NCI-H1092 treated with DMSO at 0.1 percent for 48 hours (cell line): ENCODE data around the gene IQCH.

Experiments
- DNase-seq: peaks from one replicate; lab custom pipeline; 2025; lab: John Stamatoyannopoulos, UW

IQCH gene

DNA sequence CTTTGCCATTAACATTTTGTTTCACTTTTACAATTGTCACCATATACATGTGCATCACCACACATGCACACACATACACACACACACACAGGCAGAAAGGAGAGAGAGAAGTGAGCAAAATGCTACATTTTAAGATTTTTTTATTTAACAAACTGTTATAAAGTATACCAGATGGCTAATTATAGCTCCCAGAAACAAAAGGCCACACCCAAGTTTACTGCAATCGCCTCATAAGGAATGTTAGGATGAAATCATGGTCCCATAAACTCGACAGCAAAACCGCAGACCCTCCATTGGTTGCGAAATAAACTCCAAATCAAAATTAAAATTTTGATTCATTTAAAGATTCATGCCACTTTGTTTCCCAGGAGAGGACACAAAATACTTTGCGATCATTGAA lies 250.2 kb downstream of the IQCH start:
- no peak for DNase-seq

DNA sequence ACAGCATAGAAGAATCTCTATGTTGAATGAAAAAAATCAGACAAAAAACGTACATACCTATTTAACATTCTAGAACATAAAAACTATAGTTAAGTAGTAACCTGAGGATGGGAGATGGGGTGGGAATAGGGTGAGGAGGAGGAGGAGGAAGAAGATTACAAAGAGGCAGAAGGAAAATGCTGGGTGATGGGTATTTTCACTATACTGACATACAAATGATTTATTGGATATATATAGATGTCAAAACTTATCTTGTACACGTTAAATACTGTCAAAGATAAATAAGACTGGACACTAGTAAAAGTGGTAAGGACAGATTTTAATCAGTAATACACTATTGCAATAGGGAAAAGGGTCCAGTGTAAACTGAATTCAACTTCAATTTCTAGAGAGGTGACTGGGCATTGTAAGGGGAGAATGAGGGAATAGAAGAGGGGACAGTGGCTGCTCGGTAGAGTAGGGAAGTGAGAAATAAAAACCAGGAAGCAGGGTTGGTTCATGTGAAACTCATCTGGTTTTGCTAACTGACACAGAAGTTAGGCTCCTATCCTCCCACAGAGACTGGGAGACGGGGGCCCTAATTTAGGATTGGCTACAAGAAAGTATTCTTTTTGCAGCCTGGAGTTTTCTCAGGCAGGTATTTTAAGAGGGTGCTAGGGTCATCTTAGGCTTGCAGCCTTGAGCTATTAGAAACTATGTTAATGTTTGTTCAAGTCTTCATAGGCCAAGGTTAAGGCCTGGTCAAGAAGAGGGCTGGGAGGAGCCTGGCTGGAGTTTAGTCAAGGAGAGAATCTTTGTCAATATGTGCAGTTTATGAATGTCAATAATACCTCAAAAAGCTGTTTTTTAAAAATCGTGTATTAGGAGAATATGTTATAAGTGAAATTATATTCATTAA lies 251.3 kb downstream of the IQCH start:
- no peak for DNase-seq

DNA sequence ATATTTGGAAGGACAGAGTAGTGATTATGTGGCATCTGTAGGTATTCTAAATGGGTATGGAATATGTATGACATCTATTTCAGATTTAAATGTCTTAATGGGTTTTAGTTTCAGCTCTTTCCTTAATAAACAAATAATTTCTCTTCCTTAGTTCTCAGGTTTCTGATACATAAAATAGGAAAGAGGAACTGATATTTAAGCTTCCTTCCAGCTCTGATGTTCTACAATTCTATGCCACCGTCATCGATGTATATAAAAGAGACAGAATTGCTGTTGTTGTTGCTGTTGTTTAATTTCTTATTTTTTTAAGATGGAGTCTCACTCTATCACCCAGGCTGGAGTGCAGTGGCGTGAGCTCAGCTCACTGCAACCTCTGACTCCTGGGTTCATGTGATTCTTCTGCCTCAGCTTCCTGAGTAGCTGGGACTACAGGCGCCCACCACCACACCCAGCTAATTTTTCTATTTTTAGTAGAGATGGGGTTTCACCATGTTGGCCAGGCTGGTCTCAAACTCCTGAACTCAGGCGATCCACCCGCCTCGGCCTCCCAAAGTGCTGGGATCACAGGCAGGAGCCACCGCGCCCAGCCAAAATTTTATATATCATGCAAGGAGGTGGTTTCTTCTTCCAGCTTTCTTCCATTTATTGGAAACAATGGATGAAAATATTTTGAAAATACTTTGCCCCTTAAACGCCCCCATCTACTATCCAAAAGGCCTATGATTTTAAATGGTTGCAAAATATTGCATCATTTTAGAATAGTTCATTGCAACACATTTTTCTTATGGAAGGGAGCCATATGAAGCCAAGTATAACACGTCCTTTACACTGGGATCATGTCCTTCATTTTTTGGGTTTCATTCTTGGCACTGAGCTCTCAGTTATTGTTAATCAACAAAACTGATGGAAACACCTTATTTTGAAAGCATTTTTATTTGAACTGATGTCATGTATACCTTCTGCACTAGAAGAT lies 252.5 kb downstream of the IQCH start:
- DNase-seq: no peak

DNA sequence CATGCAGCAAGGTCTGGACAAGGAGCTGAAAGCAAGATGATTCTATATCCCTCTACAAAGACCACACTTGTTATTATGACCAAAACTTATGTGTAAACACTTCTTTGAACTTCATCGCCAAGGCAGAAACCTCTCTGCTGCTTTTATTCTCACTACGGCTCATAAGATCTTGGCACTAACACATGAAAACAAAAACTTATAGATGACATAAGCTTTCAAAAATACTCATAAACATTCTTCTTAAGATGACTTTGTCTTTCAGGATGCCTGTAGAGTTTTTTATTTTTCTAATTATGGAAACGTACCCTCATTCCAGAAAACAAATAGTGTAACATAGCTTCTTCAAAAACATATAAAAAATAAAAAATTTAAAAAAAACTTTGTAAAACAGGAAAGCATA lies 253.8 kb downstream of the IQCH start:
- no peak for DNase-seq

DNA sequence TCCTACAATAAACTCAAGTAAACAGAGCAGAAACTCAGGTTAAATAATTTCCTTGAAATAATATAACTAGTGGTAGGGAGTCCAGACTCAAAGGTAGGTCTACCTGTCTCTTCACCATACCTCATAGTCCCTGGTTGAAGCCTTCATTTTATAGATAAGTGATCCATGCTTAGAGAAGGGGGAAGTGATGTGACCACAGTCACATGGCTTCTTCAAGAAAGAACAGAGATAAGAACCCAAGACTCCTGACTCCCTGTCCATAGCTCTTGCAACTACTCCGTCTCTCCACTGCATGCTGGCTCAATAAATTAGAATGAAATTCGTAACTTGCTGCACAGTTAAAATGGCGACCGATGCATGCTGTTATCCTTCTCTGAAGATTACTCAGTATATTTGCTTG lies 255.3 kb downstream of the IQCH start:
- no peak for DNase-seq

DNA sequence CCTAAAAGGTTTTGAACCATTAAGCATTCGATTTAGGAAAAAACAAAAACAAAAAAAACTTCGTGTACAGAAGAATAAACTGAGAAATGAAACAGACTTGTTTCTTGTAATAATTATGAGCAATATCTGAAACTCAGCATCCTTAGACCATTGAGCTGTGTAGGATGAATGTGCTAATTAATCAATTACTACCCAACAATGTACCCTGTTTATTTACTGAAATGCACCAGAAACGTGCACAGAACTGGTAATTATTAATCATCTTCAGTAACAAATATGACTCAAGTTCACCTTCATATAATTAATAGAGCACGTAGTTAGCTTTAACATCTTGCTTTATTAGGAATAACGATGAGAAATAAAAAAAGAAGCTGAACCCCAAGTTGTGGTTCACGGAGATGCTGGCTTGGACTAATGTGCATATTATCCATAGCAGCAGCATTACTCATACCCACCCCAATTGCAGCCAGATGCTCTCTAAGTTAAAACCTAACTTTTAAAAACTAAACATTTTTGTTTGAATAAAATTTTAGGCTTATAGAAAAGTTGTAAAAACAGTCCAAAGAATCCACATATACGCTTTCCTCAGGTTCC lies 256.1 kb downstream of the IQCH start:
- no peak for DNase-seq

DNA sequence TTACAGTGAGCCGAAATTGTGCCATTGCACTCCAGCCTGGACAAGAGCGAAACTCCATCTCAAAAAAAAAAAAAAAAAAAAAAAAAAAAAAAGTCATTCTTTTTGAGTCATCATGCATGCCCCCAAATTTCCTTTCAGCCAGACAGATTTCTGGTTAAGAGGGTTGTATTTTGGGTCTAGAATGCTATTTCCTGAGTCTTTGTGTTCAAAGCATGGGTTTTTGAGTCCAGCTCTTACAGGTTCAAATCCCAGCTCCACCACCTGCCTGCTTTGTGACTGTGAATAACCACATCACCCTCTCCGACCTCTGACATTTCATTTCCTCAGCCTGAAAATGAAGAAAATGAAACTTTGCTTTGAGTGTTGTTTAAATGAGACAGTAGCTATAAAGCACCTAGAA lies 257.0 kb downstream of the IQCH start:
- no peak for DNase-seq

DNA sequence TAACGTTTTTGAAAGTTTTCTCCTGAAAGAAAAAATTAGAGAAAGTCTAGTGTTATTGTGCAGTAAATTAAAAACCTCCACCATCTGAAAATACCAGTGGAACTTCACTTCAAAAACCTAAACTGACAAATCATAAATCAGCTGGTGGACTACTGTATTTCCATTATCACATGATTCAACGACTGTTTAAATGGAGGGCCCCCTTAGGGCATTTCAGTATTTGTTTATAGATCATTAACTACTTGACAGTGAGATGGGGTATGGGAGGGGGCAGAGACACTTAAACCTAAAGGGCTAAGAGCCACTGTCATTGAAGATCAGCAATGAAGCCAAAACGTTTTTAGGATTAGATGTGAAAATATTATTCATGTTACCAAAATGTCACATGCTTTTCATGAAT lies 257.6 kb downstream of the IQCH start:
- DNase-seq: peak; percentile 2

DNA sequence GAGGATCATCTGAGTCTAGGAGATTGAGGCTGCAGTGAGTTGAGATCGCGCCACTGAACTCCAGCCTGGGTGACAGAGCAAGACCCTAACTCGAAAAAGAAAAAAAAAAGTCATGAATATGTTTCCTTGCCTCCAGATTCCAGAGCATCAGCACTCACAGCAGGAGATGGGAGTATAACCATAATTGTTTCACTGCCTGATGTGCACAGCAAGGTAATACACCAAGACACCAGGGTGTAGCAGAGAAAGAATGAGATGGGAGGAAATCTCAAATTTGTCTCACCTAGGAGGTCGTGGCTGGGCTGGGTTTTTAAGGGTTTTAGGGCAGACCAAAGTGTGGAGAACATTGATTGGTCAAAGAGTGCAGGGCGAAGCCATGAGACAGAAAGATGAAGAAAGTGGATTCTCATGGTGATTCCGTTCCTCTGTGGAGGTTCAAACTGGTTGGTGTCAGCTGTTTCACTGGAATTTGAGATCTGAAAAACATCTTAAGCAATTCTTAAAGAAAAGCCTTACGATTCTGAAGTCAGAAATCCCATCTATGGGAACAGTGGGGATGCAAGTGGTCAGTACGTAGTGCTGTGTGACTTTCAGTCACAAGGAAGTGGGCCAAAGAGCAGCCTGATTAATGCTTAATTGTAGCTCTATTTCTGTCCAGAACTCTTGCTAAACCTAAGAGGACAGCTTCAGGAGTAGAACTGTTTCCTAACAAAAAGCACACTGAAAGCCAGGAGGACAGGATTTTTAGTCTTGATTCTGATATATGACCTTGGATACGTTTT lies 258.5 kb downstream of the IQCH start:
- no peak for DNase-seq

DNA sequence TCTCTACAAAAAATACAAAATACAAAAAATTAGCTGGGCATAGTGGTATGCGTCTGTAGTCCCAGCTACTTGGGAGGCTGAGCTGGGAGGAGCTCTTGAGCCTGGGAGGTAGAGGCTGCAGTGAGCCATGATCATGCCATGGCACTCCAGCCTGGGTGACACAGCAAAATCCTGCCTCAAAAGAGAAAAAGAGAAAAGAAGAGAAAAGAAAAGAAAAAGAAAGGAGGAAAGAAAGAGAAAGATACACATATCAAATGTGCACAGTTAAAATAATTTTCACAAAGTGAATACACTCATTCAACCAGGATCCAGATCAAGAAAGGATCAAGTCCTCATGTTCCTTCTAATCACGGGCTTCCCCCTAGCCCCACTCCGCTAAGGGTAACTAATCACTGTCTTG lies 260.5 kb downstream of the IQCH start:
- no peak for DNase-seq

DNA sequence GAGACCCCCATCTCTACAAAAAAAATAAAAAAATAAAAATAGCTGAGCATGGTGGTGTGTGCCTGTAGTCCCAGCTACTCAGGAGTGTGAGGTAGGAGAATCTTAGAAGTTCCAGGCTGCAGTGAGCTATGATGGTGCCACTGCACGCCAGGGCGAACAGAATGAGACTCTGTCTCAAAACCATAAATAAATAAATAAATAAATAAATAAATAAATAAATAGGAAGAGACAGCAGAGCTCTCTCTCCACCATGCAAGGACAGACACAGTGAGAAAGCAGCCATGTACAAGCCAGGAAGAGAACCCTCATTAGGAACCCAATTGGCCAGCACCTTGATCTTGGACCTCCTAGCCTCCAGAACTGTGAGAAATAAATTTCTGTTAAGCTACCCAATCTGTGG lies 261.0 kb downstream of the IQCH start:
- DNase-seq: no peak

DNA sequence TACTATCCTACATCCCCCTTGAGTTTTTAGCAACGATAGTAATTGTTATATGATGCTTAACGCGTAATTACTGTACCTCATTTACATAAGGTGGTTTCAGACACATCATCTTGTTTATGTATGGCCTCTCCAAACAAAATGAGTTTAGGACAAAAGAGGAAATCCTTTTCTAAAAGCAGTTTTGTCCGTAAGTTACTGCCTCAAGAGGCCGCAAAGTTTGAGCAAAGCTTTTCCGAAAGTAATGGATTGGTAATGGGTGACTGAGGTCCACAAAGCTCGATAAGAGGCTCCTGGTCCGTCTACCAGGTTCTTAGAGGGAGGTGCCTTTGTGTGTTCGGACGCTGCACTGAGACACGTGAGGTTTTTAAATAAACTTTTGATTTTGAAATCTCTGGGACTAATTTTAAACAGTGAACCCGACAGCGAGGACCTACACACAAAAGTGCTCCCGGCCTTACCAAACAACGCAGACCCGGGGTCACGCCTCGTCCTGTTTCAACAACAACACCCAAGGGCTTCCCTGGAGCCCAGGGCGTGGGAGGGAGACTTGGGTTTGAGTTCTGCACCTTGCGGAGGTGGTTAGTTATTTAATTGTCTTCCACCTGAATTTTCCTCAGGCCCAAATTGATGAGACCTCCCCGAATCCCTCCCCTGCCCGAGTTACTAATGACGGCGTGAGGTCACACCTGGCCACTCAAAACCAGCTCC lies 265.9 kb downstream of the IQCH start:
- no peak for DNase-seq

DNA sequence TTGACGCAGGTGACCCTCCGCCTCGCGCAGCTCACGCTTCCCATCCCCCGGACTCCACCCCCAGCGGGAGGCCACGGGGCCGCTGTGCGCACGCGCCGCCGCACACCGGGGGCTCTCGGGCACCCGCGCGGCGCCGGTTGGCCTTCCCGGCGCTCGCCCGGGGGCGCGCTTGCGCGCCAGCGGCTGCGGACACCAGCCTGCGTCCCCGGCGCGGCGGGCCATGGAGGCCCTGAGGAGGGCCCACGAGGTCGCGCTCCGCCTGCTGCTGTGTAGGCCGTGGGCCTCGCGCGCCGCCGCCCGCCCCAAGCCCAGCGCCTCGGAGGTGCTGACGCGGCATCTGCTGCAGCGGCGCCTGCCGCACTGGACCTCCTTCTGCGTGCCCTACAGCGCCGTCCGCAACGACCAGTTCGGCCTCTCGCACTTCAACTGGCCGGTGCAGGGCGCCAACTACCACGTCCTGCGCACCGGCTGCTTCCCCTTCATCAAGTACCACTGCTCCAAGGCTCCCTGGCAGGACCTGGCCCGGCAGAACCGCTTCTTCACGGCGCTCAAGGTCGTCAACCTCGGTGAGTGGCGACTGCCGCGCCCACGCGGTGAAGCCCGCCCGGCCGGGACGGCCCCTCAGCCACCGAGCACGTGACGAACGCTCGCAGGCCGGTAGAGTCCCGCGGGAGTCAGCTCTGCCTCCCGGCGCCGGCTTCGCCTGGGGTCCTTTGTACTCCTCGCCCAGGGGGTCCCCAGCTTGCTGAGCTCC lies 266.6 kb downstream of the IQCH start, which contains the start of gene C15orf61:
TSS of gene C15orf61 (plus strand) at position 103 of the 754 bp plus-strand sequence. CDS start at position 221, 118 bp downstream.
- peak; percentile 69 for DNase-seq

DNA sequence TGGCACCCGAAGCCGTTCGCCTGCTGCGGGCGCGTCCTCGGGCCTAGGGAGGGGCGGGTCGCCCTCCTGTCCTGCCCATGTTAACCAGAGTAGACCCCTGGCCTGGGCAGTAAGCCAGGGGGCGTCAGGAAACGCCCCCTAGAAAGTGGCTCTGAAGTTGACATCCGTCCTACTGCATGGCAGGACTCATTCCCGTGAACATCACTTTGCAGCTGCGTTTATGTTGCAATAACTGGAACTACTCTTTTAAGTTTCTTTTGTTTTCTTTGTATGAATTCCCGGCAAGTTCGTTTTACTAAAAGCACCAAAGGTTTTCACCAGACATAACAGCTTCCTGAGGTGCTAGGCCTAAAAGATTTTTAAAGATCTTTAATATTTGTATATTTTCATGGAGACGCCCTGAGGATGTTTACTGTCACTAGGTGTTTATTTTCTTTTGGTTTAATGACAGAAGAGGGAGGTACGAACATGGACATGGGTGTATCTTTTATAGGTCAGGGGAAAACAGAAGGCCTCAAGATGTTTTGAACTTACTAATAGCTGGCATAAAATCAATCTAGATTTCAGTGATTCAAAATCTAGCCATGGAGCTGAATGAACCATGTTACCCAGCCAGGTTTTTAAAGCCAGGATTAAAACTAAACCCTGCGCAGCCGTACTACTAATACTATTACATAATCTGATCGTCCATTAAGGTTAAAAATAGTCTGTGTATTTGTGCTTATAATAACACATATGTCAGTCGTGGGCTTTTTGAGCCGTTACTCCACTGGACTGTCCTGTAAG lies 267.4 kb downstream of the IQCH start:
- DNase-seq: no peak

DNA sequence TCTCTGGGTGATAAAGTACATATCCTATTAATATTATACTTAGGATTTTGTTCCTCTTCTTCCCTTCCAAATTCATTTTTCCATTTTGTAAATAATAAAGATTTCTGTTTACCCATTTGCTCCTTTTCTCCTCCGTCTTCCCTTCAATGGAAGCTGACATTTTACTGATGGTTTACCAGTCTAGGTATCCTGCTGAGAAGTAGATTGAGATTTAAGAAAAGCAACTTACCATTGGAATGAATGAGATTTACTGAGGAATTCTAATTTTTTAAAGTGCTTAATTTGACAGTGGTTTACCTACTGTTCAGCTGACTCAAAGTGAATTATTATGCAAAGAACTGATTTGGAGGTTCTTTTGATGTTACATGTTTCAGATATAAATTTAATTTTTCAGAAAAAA lies 268.7 kb downstream of the IQCH start:
- DNase-seq: no peak

DNA sequence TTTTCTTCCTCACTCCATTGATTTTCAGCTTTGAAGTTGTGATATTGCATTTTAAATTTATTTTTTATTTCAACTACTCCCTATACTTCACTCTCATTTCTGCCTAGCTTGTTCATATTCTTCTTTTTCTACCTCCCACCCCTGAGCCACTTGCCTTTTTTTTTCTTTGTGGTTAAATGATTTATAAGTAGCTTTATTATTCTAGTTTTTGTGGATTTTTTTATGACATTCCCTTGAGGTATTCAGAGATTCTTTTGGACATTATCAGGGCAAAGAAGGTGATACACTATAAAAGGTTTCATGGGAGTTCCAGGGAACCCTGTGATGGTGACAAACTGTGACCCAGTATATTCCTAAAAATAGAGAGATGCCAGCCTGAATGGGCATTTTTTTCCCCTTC lies 269.6 kb downstream of the IQCH start:
- no peak for DNase-seq

DNA sequence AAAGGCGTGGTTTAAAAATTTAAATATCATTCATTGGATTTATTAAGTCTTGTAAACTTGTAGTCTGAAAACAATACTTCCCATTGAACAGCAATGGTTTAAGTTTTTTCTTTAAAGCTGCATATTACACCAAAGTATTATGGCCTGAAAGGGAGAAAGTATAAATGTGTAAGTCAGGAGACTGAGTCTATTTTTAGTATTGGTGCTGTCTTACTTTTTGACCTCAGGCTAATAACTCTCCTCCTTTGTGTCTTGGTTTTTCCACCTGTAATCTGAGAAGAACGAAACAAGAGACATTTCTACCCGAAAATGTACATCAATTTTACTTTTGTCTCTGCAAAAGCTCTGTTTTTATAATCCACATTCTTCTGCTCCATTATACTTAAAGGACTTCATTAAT lies 273.9 kb downstream of the IQCH start:
- DNase-seq: no peak

DNA sequence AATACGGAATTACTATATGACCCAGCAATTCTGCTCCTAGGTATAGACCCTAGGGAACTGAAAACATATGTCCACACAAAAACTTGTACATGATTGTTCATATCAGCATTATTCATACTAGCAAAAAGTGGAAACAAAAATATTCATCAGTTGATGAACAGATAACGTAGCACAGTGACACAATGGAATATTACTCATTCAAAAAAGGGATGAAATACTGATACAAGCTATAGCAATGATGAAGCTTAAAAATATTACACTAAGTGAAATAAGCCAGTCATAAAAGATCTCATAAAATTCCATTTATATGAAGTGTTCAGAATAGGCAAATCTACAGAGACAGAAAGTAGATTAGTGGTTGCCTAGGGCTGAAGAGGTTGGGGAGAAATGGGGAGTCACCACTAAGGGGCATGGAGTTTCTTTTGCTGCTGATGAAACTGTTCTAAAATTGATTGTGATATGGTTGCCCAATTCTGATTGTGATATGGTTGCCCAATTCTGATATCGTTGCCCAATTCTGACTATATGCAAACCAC lies 276.9 kb downstream of the IQCH start:
- DNase-seq: no peak

DNA sequence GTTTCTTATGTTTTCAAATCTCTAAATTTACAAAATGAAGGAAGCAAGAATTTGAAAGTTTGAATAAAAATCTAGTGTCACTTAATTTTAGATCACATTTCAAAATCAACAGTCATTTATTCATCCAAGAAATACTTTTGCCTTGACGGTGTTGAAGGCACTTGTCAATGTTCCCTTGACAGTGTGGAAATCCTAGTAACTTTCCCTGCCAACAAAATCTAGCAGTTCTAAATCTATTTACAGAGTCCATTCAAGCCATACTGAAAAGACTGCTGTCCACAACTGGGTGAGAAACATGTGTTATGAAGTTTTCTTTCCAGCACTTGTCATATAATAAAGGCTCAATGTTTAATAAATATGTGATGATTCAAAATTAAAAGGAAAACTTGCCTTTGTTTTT lies 279.3 kb downstream of the IQCH start:
- DNase-seq: no peak
